ENCODE data around the gene C12orf76.
"Not testable (repeated sequence)": the region's sequence is repeated elsewhere in the genome, so short reads cannot be mapped to it uniquely, and the experiment has no call there.

The C12orf76 gene

GRCh38 chr12:110023059-110023980 is 25.0 kb downstream of the C12orf76 start:
- no peak for DNase-seq (ENCODE audit: low read depth)

- no peak for DNase-seq (ENCODE audit: low read depth)
Measured at GRCh38 chr12:110020956-110021355, 27.4 kb downstream of the C12orf76 start.

- DNase-seq (ENCODE audit: low read depth) = no peak
Measured at GRCh38 chr12:110015132-110015531, 33.2 kb downstream of the C12orf76 start.

- no peak for DNase-seq (ENCODE audit: low read depth)
Measured at GRCh38 chr12:110012659-110013058, 35.7 kb downstream of the C12orf76 start.

GRCh38 chr12:110012137-110012536 is 36.2 kb downstream of the C12orf76 start:
- peak; percentile 34 for DNase-seq (ENCODE audit: low read depth)

GRCh38 chr12:110010853-110011723 is 37.2 kb downstream of the C12orf76 start:
- peak; percentile 26 for DNase-seq (ENCODE audit: low read depth)

- not testable (repeated sequence) for DNase-seq (ENCODE audit: low read depth)
Measured at GRCh38 chr12:110008681-110009398, 39.5 kb downstream of the C12orf76 start.

- DNase-seq (ENCODE audit: low read depth) = no peak
Measured at GRCh38 chr12:110007881-110008280, 40.4 kb downstream of the C12orf76 start.

GRCh38 chr12:110006115-110006514 is 42.2 kb downstream of the C12orf76 start:
- no peak for DNase-seq (ENCODE audit: low read depth)

GRCh38 chr12:110005319-110005973 is 42.9 kb downstream of the C12orf76 start:
- no peak for DNase-seq (ENCODE audit: low read depth)

GRCh38 chr12:110004598-110004997 is 43.7 kb downstream of the C12orf76 start:
- DNase-seq (ENCODE audit: low read depth) = no peak

- no peak for DNase-seq (ENCODE audit: low read depth)
Measured at GRCh38 chr12:110002676-110003515, 45.4 kb downstream of the C12orf76 start.

- no peak for DNase-seq (ENCODE audit: low read depth)
Measured at GRCh38 chr12:110001596-110001995, 46.7 kb downstream of the C12orf76 start.

- DNase-seq (ENCODE audit: low read depth) = no peak
Measured at GRCh38 chr12:109999983-110000505, 48.3 kb downstream of the C12orf76 start.

GRCh38 chr12:109999649-109999971 is 48.7 kb downstream of the C12orf76 start:
- DNase-seq (ENCODE audit: low read depth) = no peak

GRCh38 chr12:109998904-109999648 is 49.2 kb downstream of the C12orf76 start, which contains the start of gene ANKRD13A:
TSS of gene ANKRD13A (plus strand) at chr12:109999430. CDS start at chr12:109999689, 259 bp downstream.
- peak; percentile 85 for DNase-seq (ENCODE audit: low read depth)

- no peak for DNase-seq (ENCODE audit: low read depth)
Measured at GRCh38 chr12:109998241-109998903, 50.0 kb downstream of the C12orf76 start.

GRCh38 chr12:109997393-109997792 is 50.9 kb downstream of the C12orf76 start:
- DNase-seq (ENCODE audit: low read depth) = no peak

- DNase-seq (ENCODE audit: low read depth) = no peak
Measured at GRCh38 chr12:109996483-109996853, 51.9 kb downstream of the C12orf76 start.
